GM21360 (cell line): ENCODE results near the gene COMMD1.
"Not testable (repeated sequence)": the region's sequence is repeated elsewhere in the genome, so short reads cannot be mapped to it uniquely, and the experiment has no call there.

Experiments used
- ATAC-seq: cut with Tn5 transposase; IDR thresholded peaks from one replicate; pipeline ENCODE4 v1.9.1; 2021; ENCODE audit warnings: mild to moderate bottlenecking, moderate library complexity; ENCODE audit not compliant: unreplicated experiment

Gene COMMD1

DNA sequence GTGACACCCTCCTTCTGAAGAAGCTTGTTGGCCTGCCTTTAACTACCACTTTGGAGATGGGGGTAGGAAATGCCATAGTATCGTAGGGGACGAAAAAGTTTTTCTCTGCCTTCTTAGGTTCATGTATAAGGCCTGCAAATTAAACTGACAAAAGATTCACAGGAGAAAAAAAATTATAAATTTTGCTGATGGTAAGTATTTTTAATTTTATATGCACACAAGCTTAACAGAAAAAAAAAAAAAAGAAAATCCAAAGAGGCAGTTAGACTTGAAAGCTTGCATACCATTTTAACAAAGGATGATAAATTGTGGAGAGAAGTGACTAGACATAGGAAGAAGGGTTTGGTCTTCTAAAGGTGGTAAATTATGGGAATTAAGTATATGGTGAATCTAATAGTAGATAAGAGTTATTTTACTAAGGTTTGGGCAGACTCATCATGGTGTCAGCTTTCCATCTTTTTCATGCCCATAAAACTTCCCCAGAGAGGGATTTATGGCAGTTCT is 227.9 kb downstream of the COMMD1 start:
- no peak for ATAC-seq

DNA sequence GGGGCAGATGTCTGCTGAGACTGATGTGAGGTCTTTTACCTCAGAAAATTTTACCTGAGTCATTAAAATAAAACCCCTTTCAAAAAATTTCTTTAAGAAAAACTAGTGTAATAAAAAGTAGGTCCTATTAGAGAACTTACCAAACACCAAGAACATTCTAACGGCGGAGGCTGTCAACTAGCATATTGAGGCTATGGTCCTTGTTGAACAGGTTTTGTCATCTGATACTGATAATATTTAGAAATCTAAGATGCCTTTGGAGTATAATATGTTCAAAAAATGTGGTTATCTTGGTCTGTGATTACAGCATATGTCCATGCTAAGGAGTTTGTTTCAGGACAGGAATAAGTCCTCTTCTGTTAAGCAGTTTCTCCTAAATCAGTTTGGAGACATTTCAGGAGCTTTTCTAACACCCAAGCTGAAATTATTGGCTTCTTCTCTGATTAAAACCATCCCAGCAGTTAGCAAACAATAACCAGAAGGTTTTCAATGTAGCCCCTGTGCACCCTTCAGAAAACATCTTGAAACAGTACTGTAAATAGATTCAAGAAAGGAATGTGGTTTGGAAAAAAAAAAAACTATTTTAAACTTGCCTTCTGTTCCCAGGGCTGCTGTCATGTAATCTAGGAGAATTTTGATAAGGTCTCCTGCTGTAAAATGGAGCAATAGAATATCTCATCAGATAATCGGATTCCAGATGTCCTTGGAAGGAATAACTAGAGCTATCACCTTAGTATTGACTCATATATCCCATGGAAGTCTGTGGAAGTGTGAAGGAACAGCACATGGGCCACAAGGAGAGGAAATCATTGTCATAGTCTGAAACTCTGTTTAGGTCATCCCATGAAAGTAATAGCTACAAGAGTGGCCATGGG is 231.7 kb downstream of the COMMD1 start:
- ATAC-seq = no peak

DNA sequence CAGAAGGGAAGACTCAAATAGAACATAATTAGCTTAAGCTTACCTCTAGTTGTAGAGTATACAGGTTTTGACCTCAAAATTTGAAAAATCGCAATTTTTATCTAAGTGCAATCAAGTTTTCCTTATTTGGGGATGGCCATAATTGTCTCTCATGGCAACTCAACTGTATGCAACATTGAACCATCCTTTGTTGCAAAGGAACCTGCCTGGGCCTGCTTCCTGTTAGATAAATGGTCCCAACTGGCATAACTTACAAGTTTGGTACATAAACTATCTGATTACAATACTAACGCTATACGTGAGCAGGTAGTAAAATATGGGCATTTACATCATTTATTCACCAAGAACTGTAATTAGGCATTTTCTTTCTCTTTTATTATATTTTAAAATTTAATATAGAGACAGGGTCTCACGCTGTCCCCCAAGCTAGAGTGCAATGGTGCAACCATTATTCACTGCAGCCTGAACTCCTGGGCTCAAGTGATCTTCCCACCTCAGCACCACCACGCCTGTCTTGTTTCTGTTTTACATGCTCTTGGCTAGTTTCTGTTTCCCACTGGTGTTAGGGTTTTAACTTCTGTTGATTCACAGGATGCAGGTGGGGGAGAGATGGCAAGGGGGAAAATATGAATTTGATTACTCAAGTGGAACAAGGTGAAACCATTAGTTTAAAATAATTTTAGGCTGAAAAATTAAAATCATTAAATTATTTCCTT is 235.1 kb downstream of the COMMD1 start:
- ATAC-seq = peak; percentile 46

DNA sequence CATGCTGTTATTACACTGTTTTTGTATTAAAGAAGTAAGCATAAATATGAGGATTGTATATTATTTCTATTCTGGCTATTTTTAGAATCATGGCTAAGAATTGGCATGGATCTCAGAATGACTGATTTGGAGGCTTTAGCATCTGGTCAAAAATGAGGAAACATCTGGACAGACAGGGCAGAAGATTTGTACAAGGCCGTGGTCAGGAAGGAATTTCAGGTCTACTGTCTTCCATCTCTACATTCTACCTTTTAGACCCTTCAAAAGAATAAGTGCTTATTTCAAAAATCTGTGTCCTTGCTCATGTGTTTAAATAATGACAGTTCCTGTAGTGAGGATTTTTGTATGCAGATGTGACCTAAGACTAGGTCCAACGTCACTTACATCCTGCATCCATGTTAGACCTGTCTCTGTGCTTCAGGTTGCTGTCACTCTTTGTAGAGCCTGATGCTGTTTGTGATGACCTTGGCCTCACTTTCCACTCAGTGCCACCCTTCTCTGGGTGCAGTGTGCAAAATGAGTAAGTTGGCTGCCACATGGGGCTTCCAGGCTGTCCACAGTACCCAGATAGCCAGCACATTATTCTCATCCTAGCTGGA is 235.8 kb downstream of the COMMD1 start:
- ATAC-seq = peak; percentile 21

DNA sequence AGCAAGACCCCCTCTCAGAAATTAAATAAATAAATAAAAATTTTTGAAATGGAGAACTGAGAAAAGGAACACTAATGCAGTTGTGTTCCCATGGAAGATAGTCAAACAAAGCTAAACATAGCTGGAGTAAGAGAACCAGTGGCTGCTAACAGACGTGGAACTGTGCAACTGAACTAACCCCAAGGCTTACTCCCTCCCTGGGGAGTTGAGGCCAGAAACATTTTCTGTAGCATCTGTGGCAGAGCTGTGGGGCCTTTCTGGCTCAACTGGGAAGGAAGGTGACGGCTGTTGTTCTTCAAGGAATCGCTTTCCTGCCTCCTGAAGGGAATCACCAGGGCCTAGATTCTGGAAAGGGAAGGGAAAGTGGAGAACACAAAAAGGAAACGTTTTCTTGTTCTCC is 236.6 kb downstream of the COMMD1 start:
- peak; percentile 43 for ATAC-seq

DNA sequence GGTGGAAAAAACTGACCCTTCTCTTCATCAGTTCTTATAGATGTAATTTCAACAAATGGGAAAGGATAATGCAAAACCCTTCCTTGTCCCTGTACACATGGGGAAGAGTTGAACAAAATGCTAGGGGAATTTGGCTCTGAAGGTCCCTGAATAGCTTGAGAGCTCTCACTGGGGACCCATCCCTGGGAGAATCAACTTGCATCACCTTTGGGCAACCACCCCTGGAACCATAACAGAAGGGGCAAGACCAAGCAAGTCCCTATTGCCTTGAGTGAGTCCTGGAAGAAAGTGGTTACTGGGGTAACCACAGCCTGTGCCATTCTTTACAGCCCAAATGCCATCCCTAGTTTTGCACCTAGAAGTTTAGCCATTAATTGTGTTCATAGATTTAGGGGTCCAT is 238.2 kb downstream of the COMMD1 start:
- ATAC-seq = no peak

DNA sequence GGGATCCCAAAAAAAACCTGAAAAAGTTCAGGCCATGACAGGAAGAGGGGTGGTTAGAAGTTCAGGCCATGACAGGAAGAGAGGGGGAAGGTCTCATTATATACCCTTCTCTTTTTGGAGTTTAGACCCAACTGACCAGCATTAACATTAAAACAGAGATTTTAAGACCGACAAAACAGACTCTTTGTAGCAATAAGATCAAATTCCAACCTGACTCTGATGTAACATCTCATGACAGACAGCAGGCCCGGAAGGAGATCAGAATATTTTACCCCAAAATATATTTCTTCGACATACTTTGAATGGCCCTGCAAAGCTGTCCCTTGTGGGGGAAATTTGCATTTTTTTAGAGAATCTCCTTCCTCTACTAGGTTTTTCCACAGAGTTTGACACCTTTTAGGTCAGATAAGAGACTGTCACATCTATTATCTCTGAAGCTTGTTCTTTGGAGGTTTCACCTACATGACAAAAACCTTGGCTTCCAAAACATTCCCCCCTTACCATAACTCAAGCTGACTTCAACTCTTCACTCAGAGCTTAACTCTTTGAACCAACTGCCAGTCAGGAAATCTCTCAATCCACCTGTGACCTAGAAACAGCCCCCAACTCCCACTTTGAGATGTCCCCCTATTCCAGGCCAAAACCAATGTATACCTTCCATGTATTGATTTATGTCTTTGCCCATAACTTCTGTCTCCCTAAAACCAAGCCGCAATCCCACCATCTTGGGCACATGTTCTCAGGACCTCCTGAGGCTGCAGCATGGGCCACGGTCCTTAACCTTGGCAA is 239.4 kb downstream of the COMMD1 start:
- no peak for ATAC-seq

DNA sequence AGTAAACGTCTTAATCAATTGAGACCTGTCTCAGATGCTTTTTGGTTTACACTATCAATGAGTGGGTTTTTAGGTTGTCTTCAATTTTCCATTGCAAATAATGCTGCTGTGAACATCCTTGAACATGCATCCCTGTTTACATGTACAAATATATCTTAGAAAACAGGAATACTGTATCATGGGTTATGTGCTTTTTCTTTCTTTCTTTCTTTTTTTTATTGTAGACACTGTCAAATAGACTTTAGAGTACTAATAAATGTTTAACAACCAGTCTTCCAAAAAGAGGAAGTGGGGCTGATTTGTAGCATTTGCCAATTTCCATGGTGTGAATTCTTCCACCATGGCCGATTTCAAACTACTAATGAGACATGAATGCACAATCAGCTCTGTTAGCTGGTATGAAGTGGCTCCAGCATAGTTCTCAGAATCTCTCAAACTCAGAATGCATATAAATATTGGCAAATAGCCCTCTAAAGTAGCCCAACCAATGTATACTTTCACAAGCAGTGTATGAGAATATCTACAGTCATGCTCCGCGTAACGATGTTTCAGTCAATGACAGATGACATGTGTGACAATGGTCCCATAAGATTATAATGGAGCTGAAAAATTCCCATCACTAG is 240.1 kb downstream of the COMMD1 start:
- no peak for ATAC-seq

DNA sequence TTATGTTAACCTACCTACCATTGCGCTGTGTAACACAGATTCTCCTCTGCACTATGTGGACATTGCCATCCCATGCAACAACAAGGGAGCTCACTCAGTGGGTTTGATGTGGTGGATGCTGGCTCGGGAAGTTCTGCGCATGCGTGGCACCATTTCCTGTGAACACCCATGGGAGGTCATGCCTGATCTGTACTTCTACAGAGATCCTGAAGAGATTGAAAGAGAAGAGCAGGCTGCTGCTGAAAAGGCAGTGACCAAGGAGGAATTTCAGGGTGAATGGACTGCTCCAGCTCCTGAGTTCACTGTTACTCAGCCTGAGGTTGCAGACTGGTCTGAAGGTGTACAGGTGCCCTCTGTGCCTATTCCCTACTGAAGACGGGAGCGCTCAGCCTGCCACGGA is 241.3 kb downstream of the COMMD1 start:
- not testable (repeated sequence) for ATAC-seq

DNA sequence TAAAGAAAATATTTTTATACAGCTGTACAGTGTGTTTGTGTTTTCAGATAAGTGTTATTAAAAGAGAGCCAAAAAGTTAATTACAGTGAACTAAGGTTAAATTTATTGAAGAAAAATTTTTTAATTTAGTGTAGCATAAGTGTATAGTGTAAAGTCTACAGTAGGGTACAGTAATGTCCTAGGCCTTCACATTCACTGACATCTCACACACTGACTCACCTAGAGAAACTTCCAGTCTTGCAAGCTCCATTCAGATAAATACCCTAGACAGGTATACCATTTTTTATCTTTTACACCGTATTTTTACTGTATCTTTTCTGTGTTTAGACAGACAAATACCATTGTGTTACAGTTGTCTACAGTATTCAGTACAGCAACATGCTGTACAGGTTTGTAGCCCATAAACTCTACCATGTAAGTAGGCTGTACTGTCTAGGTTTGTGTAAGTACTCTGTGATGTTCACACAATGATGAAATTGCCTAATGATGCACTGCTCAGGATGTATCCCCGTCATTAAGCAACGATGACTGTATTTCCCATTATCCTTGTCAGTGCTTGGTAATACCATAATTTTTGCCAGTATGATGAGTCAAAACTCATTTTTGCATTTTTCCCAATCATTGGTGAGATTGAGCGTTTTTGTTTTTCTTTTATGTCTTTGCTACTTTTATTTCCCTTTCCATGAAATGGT is 242.3 kb downstream of the COMMD1 start:
- no peak for ATAC-seq

DNA sequence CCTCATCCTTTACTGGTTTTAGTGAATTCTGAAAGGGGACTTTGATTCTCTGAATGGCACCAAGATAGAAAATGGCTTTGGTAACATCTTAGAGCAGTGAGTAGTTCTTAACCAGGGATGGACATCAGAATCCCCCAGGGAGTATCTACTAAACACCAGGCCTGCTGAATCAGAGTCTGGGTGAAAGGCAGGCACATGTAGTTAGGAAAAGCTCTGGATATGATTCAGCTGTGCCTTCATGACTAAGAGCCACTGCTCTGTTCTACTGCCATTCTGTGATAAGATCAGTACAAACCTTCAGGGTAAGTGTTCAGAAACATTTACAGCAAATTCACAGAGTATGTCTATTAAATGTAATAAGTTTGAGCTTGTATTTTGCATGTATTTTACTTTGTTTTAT is 244.2 kb downstream of the COMMD1 start:
- no peak for ATAC-seq

DNA sequence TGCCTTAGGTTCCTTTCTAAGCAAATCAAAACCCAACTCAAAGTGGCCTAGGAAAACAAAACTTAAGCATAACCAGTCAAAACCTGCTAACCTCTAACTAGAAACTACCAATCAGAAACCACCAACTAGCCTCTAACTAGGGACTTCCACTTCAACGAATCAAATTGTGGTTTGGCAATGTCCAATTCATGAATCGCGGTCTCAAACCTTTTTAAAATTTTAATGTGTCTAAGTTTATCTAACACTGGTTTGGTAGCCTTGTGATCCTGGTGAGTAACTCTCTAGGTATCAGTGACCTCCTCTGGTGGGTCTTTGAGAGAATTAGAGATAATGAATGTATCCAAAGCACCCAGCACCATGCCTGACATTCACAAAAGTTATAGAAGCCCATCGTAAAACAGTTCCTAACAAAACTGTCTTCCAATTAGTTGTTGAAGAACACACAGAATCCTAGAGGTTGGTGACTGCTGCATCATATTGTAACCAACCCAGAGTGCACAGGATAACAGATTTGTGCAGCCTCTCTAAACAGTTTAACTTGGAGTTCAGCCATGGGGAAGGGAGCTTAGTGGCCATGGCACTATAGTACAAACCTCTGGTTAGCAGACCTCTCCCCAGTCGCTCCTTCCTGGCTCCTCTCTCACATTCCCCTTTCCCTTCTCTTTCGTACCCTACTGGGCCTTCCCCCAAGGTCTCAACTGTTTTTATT is 245.3 kb downstream of the COMMD1 start:
- no peak for ATAC-seq

DNA sequence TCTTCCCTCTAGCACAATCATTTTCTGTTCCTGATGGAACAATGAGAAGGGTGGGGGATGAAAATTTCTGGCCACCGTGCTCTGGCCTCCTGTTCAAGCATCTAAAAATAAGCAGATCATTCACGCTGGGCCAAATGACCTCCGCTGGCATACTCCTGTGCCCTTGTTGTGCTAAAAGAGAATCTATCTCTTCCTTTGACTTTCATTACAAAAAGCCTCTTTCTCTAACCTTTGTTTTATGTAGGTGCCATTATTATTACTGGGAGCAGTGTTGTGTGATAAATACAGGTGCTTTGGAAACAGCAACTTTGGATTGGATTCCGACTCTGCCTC is 245.8 kb downstream of the COMMD1 start:
- no peak for ATAC-seq

DNA sequence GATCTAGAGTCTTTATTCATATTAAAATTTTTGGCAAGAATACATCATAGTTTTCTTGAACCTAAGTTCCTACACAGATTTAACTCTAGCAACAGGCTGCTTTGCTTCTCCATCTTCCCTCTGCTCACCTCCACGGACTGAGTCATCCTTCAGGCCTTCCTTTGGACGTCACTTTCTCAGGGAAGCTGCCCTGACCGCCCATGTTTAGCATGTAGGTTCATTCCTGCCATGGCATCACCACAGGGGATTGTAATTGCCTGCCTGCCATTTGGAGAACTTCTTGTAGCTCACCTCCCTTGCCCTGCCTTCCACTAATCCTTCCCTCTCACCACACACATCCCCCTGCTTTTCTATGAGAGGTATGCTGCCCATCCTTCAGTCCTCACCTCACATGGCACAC is 246.5 kb downstream of the COMMD1 start:
- no peak for ATAC-seq

DNA sequence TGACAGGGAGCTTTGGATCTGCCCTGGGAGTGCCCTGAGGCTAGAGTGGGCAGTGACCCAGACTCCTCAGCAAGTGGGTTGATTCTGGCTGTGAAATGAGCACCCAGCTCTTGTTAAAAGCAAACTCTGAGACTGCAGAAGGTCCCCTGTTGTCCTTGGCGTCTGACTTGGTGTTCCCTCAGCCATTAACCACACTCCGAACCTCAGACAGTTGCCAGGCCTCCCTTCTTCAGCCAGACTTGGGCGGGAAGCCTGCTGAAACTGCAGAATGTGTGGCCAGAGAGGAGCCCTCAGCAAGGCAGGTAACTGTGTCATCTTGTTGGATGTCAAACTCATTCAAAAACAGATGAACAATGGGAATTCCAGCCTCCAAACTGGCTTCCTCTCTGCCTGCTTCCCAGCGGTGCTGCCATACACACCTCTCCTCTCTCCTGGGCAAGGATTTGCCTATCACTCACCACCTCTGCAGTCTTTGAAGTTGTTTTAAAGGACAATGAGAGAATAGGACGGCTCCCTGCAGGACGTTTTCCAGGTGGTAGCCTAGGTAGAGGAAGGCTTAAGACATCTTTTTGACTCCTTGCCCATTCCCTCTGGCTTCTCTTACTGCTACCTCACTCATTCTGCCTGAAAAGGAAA is 251.5 kb downstream of the COMMD1 start:
- ATAC-seq = no peak

DNA sequence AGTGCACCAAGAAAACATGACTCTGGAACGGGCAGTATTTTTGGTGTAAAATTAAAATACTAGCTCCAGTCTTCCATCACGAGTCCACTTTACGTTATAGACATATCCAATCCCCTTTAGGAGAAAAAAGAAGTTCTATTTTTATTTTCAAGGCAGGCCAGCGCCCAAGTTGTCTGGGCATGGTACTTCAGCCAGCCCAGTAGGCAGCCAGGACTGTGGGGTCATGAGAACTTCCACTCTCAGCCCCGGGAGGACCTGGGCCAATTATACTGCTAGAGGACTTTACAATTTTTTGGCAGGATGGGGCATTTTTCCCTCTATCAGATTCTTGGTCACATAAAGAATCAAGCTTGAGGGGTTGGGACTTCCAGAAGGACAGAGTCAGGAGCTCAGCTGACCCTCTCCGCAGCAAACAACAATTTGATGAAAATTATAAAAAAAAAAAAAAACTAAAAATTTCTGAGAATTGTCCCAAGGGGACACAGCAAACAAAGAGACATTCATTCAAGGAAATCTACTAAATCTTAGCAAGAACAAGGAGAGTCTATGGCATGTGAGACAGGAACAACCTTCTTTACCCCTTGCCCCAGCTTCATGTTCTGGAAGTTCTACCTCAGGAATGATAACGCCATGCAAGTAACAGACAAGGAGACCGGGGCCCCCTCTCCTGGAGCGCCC is 253.1 kb downstream of the COMMD1 start:
- ATAC-seq = no peak

DNA sequence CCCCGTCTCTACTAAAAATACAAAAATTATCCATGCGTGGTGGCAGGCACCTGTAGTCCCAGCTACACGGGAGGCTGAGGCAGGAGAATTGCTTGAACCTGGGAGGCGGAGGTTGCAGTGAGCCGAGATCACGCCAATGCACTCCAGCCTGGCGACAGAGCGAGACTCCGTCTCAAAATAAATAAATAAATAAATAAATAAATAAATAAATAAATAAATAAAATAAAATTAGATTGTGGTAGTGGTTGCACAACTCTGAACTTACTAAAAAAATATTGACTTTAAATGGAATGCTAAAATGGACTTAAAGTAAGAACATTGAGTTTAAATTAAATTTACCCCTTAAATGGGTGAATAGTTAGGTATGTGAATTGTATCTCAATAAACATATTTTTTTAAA is 255.2 kb downstream of the COMMD1 start:
- ATAC-seq = not testable (repeated sequence)

DNA sequence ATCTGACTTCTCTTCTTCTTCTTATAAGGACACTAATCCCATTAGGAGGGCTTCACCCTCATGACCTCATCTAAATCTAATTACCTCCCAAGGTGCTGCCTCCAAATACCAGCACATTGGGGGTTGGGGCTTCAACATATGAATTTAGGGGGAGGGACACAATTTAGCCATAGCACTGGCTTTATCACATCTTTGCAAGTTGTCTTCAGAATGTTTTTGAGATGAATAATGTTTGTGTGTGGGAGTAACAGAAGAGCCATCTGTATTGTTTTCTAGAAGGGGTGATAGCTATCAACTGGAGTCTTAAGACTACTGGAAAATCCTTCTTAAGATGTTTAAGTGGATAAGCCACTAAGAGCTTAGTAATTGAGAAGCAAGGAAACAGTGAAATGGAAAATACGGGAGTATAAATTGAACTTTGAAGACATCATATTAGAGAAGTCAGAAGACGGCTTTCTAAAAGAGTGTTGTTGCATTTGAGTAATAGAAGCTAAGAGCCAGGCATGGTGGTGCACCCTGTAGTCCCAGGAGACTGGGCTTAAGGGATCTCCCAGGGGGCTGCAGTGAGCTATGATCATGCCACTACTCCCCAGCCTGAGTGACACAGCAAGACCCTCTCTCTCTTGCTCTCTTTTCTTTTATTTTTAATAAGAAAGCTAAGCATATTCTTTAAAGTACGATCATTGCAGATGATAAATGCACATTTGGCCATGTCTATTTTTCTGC is 257.8 kb downstream of the COMMD1 start:
- ATAC-seq = no peak
